K562 (cell line): Measurements from ENCODE around the gene CDKL5. TPM values are rescaled to one million over a fixed set of nuclear protein-coding genes. Genes with fewer than 3 reads are reported as not detected.

ENCODE experiments used
- ATAC-seq: fragments of 200-7000 bp; cut with Tn5 transposase; 3 replicates; pipeline ENCODE4 v1.9.1; 2020; ENCODE audit warnings: moderate library complexity
- BruUV-seq: library from RNA; stranded (reverse); fragments of 400-500 nt; replicated peaks from 2 replicates; lab custom pipeline; 2021; lab: Mats Ljungman, UMichigan
- CTCF ChIA-PET: fragments of 300-600 bp; formaldehyde crosslinking; extraction: SDS; loops from one replicate; lab custom pipeline; 2021; ENCODE audit warnings: low intra/inter-chr PET ratio; lab: Yijun Ruan, JAX
- POLR2A ChIA-PET: fragments of 300-600, 350-650 bp; sonication (Branson Sonifier 250); formaldehyde crosslinking; extraction: SDS; loops from one replicate; lab custom pipeline; 2021; ENCODE audit warnings: antibody characterized with exemption, inconsistent platforms; lab: Yijun Ruan, JAX
- DNase-seq, 4 experiments: peaks; one replicate each; pipeline versions ENCODE4 v3.0.0 to v3.0.0-alpha.2; 2011 to 2018; ENCODE audit warnings: low spot score in 3 of 4, mixed read lengths in 3 of 4; ENCODE audit errors: extremely low read depth in 1 of 4
- FAIRE-seq: peaks from 2 replicates; lab custom pipeline; 2011; peaks lifted over from hg19 to GRCh38; lab: Jason Lieb, UNC
- H2AFZ ChIP-seq: 2 replicates; pipeline ENCODE4 v1.6.0; 2011; ENCODE audit warnings: low read depth, low read length, control low read depth, inconsistent platforms
- H3K27ac ChIP-seq: fragments of 200-600 bp; 3 replicates; pipeline ENCODE4 v1.8.0; 2011; ENCODE audit warnings: low read depth, mild to moderate bottlenecking, control low read depth, inconsistent platforms, low read length, moderate library complexity, mixed read lengths; ENCODE audit errors: extremely low read depth
- H3K27me3 ChIP-seq, 2 experiments: fragments of 300-600 bp in 1 of 2; 2 replicates in 1 of 2; 3 replicates in 1 of 2; pipeline versions ENCODE4 v1.6.0 to v1.8.0; 2011; ENCODE audit warnings: inconsistent platforms in 2 of 2, low read length in 2 of 2, mild to moderate bottlenecking in 1 of 2, mixed read lengths in 1 of 2, moderate library complexity in 1 of 2; ENCODE audit not compliant: control insufficient read depth in 2 of 2, insufficient read depth in 2 of 2
- H3K36me3 ChIP-seq: fragments of 300-600 bp; 3 replicates; pipeline ENCODE4 v1.8.0; 2011; ENCODE audit warnings: mild to moderate bottlenecking, low read length, inconsistent platforms; ENCODE audit not compliant: control insufficient read depth, insufficient read depth
- H3K4me1 ChIP-seq, 2 experiments: fragments of 200-600 bp in 1 of 2; replicated peaks in 1 of 2; 2 replicates in 1 of 2; 3 replicates in 1 of 2; pipeline versions ENCODE4 v1.5.1 to v1.8.0; 2011; ENCODE audit warnings: inconsistent platforms in 2 of 2, low read length in 2 of 2, mild to moderate bottlenecking in 1 of 2, mixed read lengths in 1 of 2, moderate library complexity in 1 of 2; ENCODE audit not compliant: control insufficient read depth in 2 of 2, insufficient read depth in 2 of 2
- H3K4me2 ChIP-seq: 2 replicates; pipeline ENCODE4 v1.6.1; 2011; ENCODE audit warnings: low read length, control low read depth, inconsistent platforms, mixed read lengths; ENCODE audit not compliant: insufficient read depth
- H3K4me3 ChIP-seq: fragments of 200-600 bp; sonication (generic), shearing (Covaris generic); 2 replicates; pipeline ENCODE4 v1.5.1; 2016; ENCODE audit warnings: control low read depth, inconsistent platforms
- H3K79me2 ChIP-seq: fragments of 200-600 bp; 3 replicates; pipeline ENCODE4 v1.8.0; 2011; ENCODE audit warnings: low read length, inconsistent platforms; ENCODE audit not compliant: control insufficient read depth, insufficient read depth
- H3K9ac ChIP-seq, 2 experiments: 2 replicates each; pipeline versions ENCODE4 v1.6.0 to v1.6.1; 2011; ENCODE audit warnings: low read depth in 2 of 2, low read length in 2 of 2, control low read depth in 1 of 2, inconsistent platforms in 1 of 2, mild to moderate bottlenecking in 1 of 2, mixed read lengths in 1 of 2; ENCODE audit not compliant: insufficient read depth in 1 of 2
- H3K9me1 ChIP-seq: one replicate; pipeline ENCODE4 v1.6.0; 2011; ENCODE audit warnings: inconsistent platforms, mild to moderate bottlenecking, low read length, moderate library complexity; ENCODE audit not compliant: control insufficient read depth, insufficient read depth
- H3K9me3 ChIP-seq: replicated peaks from 2 replicates; pipeline ENCODE4 v1.5.1; 2011; ENCODE audit warnings: low read depth, low read length, inconsistent platforms; ENCODE audit not compliant: control insufficient read depth, insufficient read depth
- H4K20me1 ChIP-seq: replicated peaks from 2 replicates; pipeline ENCODE4 v1.6.1; 2011; ENCODE audit warnings: low read length, inconsistent platforms, mixed read lengths; ENCODE audit not compliant: control insufficient read depth, insufficient read depth
- ETS2 ChIP-seq: IDR thresholded peaks from 2 replicates; pipeline ENCODE4 v1.6.1; 2016; ENCODE audit warnings: borderline replicate concordance, missing genetic modification characterization, mild to moderate bottlenecking, moderate library complexity, missing compliant biosample characterization; ENCODE audit not compliant: poor library complexity, severe bottlenecking
- SMC3 ChIP-seq: conservative IDR thresholded peaks from 2 replicates; pipeline ENCODE4 v1.6.1; 2011; ENCODE audit warnings: low read depth, low read length, improper control_type of control experiment; ENCODE audit not compliant: insufficient read depth
- THRB ChIP-seq: fragments of 450-650 bp; formaldehyde crosslinking; conservative IDR thresholded peaks from 2 replicates; pipeline ENCODE4 v1.4.0; 2022; ENCODE audit warnings: mild to moderate bottlenecking, missing genetic modification characterization
- ZBTB40 ChIP-seq, 2 experiments: fragments of 450-650 bp in 1 of 2; sonication (generic) in 1 of 2; formaldehyde crosslinking in 1 of 2; IDR thresholded peaks; 2 replicates each; pipeline versions ENCODE4 v1.7.1 to v1.9.0; 2016 to 2022; ENCODE audit warnings: inconsistent platforms in 1 of 2, mild to moderate bottlenecking in 1 of 2, missing genetic modification reagents in 1 of 2
- ZNF23 ChIP-seq: fragments of 250-450 bp; sonication (Bioruptor Pico); IDR thresholded peaks from 2 replicates; pipeline ENCODE4 v1.4.0; 2020; ENCODE audit warnings: mild to moderate bottlenecking
- ZNF253 ChIP-seq: fragments of 250-450 bp; sonication (Bioruptor Pico); conservative IDR thresholded peaks from 2 replicates; pipeline ENCODE4 v1.6.1; 2021; ENCODE audit warnings: mild to moderate bottlenecking
- WGBS: fragments of 100-300 bp; shearing (Covaris generic); methylation state at CpG from one replicate; pipeline ENCODE4 v1.1.6; 2016; ENCODE audit warnings: low coverage, mixed read lengths; ENCODE audit not compliant: insufficient coverage; ENCODE audit errors: missing lambda C conversion rate; 5-methylcytosine and 5-hydroxymethylcytosine counted together
- in situ Hi-C: fragments of 300-500 bp; cut with MboI; formaldehyde crosslinking; loops from 4 replicates; pipeline ENCODE4 v1.15.0; 2018; ENCODE audit warnings: inconsistent platforms, mixed read lengths
- intact Hi-C: fragments of 100-400 bp; cut with micrococcal nuclease; formaldehyde crosslinking; loops from 2 replicates; pipeline ENCODE4 v1.14.2; 2022
- polyA plus RNA-seq, 8 experiments: library from polyadenylated mRNA; depleted of rRNA in 4 of 8; stranded (reverse) in 5 of 8; unstranded in 3 of 8; fragments of >200 nt; fragmentation: Nextera tagmentation in 2 of 8; fragmentation: Illumina TruSeq in 1 of 8; extraction: Ambion mirVana in 2 of 8; extraction: Trizol in 1 of 8; gene quantifications; 2 replicates each; pipeline versions ENCODE4 v1.2.1 to v1.2.3, GENCODE V29; 2011 to 2014; ENCODE audit warnings: inconsistent platforms in 1 of 8, missing spikeins in 1 of 8
- total RNA-seq, 7 experiments: library from RNA; depleted of rRNA in 6 of 7; stranded (reverse); fragments of >200 nt in 6 of 7; fragmentation: Illumina TruSeq in 2 of 7; extraction: Trizol in 2 of 7; gene quantifications; 2 replicates each; pipeline versions ENCODE4 v1.2.1 to v1.2.3, GENCODE V29; 2011 to 2021; ENCODE audit warnings: low replicate concordance in 1 of 7
- TF ChIP-seq, protein P1 (sequence below), 2 experiments: fragments of 450-650 bp in 1 of 2; sonication (generic) in 1 of 2; formaldehyde crosslinking in 1 of 2; IDR thresholded peaks in 1 of 2; conservative IDR thresholded peaks in 1 of 2; 2 replicates each; pipeline versions ENCODE4 v1.6.1 to v1.8.1; 2016 to 2023; ENCODE audit warnings: mild to moderate bottlenecking in 2 of 2, moderate library complexity in 2 of 2, inconsistent platforms in 1 of 2, missing genetic modification reagents in 1 of 2

The CDKL5 gene
- total and polyA plus RNA-seq, 9 of the 15 experiments (the other 6 are each of a cell fraction or from before 2014, with no cell fraction given) = under 0.01 to 0.21 (median 0.04) TPM

- H2AFZ ChIP-seq = no peak overlapping the region
- H4K20me1 ChIP-seq = no peaks in the 10 kb centered on the region; the same call in 1 of the 2 replicates
- POLR2A ChIA-PET = no interaction called here
- H3K9ac ChIP-seq = no peak overlapping the region
- in situ Hi-C loops (no loop called here), intact Hi-C loops (no loop called here)
- H3K4me2 ChIP-seq = no peak overlapping the region
- H3K27me3 ChIP-seq = peaks cover 0 to 12% of the 10 kb centered on the region in 2 experiments; a peak in 2 of 5 replicates
- ATAC-seq = no peak
- no peak overlapping the region for H3K27ac ChIP-seq
- no peaks in the 10 kb centered on the region for H3K9me1 ChIP-seq
- H3K36me3 ChIP-seq = no peaks in the 10 kb centered on the region
- no TSS peak for BruUV-seq
- H3K4me3 ChIP-seq = no peak overlapping the region
- no peaks in the 10 kb centered on the region for H3K79me2 ChIP-seq
- TF ChIP-seq ZBTB40 (IDR thresholded peaks at IDR 0.05) (peak; percentile 81), ZBTB40 (CRISPR knock-in tag; IDR thresholded peaks at IDR 0.05) (no peak), SMC3 (no peak), ETS2 (tag) (no peak), ZNF23 (CRISPR knock-in tag) (no peak), ZNF253 (CRISPR knock-in tag) (no peak), THRB (CRISPR knock-in tag) (no peak)
- TF ChIP-seq, protein P1, sequence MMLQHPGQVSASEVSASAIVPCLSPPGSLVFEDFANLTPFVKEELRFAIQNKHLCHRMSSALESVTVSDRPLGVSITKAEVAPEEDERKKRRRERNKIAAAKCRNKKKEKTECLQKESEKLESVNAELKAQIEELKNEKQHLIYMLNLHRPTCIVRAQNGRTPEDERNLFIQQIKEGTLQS (IDR thresholded peaks at IDR 0.05) = no peak
- TF ChIP-seq, protein P1 (CRISPR knock-in tag; conservative IDR thresholded peaks at IDR 0.05) = no peak
- TF ChIP-seq, all 486 proteins: peak for 1
- Histone ChIP-seq H3K4me1 (no peaks in the 10 kb centered on the region), H3K9me3 (no peaks in the 10 kb centered on the region)
- CTCF ChIA-PET = no interaction called here
- 0% methylated on average over 4 of the region's 5 CpGs for WGBS
- FAIRE-seq (no peak), DNase-seq (no peak)
These were observed 229.7 kb downstream of the CDKL5 start for GRCh38 chrX:18654875-18655836.
